ENCODE results near the gene CAMSAP1. TPM values are rescaled to one million over a fixed set of nuclear protein-coding genes. Genes with fewer than 3 reads are reported as not detected.

CAMSAP1 gene
- total RNA-seq, 1 experiment from 2014 or later, result 16.7 TPM

DNA sequence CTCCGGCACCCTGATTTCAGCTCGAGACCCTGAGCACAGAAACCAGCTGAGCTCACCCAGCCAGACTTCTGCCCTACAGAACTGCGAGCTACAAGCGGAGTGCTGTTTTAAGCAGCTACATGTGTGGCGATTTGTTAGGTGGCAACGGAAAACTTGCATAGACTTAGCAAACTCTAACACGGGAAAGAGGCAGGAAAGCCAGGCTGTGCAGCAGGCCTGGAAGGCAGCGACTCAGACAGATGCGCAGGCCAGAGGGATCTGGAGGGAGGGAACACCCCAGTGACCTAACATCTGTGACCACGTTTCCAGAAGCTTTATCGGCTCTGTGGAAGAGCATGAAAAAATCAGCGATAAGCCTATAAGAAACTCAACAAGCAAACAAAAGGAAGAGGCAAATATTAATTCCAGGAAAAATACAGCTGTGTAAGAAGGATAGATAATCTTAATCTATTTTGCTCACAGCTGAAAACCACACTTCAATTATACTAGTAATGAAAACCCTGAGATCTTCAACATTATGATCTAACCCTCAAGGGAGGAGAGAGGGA lies 42.9 kb upstream of the CAMSAP1 start:
- no peak for DNase-seq
- BruUV-seq (replicated peaks), result no TSS peak
- Histone ChIP-seq H4K20me1 (ENCODE audit: insufficient read depth) (no peaks in the 10 kb centered on the region), H3K4me2 (no peak overlapping the region), H2AFZ (no peak overlapping the region), H3K36me3 (ENCODE audit: low read depth) (no peaks in the 10 kb centered on the region), H3K4me3 (no peak overlapping the region), H3K27ac (no peak overlapping the region), H3K9me3 (ENCODE audit: insufficient read depth, low read depth) (no peaks in the 10 kb centered on the region), H3K9me2 (ENCODE audit: insufficient read depth) (no peaks in the 10 kb centered on the region), H3K27me3 (ENCODE audit: insufficient read depth, low read depth) (no peaks in the 10 kb centered on the region), H3K4me1 (replicated peaks; ENCODE audit: insufficient read depth) (no peaks in the 10 kb centered on the region), H3K79me2 (ENCODE audit: low read depth) (no peaks in the 10 kb centered on the region), H3F3A (ENCODE audit: insufficient read depth, low read depth) (no peaks in the 10 kb centered on the region)
- CTCF ChIA-PET, result no interaction called here
- POLR2A ChIA-PET (ENCODE audit: unreplicated experiment), result no interaction called here
- no peak for TF ChIP-seq EZH2 (IDR thresholded peaks at IDR 0.05; ENCODE audit: low read depth)
- TF ChIP-seq, protein P1, sequence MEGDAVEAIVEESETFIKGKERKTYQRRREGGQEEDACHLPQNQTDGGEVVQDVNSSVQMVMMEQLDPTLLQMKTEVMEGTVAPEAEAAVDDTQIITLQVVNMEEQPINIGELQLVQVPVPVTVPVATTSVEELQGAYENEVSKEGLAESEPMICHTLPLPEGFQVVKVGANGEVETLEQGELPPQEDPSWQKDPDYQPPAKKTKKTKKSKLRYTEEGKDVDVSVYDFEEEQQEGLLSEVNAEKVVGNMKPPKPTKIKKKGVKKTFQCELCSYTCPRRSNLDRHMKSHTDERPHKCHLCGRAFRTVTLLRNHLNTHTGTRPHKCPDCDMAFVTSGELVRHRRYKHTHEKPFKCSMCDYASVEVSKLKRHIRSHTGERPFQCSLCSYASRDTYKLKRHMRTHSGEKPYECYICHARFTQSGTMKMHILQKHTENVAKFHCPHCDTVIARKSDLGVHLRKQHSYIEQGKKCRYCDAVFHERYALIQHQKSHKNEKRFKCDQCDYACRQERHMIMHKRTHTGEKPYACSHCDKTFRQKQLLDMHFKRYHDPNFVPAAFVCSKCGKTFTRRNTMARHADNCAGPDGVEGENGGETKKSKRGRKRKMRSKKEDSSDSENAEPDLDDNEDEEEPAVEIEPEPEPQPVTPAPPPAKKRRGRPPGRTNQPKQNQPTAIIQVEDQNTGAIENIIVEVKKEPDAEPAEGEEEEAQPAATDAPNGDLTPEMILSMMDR (conservative IDR thresholded peaks at IDR 0.05), result no peak
- intact Hi-C loops (cut with micrococcal nuclease; ENCODE audit: unreplicated experiment), result no loop called here

DNA sequence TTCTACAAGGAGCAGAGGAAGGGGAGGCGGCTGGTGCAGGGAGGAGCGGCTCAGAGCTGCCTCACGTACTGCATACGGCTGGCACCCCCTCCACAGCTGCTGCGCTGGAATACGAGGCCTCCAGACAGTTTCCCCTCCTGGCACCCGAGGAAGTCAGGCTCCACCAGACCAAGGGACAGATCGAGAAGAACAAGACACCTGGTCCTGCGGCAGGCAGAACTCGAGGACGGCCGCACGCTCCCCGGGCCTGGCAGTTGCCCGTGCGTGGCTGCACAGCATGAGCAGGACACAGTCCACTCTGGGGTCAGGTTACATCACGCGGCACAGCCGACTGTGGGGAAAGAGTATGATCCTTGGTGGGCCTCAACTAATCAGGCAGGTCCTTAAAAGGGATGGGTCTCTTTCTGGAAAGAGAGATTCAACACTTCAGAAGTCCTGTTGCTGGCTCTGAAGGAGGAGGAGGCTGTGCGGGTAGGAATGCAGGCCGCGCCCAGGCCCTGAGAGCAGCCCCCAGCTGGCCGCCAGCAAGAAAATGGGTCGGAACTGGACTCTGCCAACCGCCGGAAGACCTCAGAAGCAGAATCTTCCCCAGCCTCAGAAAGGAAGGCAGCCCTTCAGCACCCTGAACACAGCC lies 42.3 kb upstream of the CAMSAP1 start:
- H3K27ac ChIP-seq, result no peak overlapping the region
- H3K4me2 ChIP-seq, result no peak overlapping the region
- intact Hi-C loops (cut with micrococcal nuclease; ENCODE audit: unreplicated experiment), result no loop called here
- no peaks in the 10 kb centered on the region for H3K36me3 ChIP-seq (ENCODE audit: low read depth)
- no peak overlapping the region for H3K4me3 ChIP-seq
- POLR2A ChIA-PET (ENCODE audit: unreplicated experiment), result no interaction called here
- BruUV-seq (replicated peaks), result no TSS peak
- H3K4me1 ChIP-seq (replicated peaks; ENCODE audit: insufficient read depth), result no peaks in the 10 kb centered on the region
- no peaks in the 10 kb centered on the region for H3K27me3 ChIP-seq (ENCODE audit: insufficient read depth, low read depth)
- TF ChIP-seq, protein P1 (conservative IDR thresholded peaks at IDR 0.05), result no peak
- TF ChIP-seq EZH2 (IDR thresholded peaks at IDR 0.05; ENCODE audit: low read depth), result no peak
- H2AFZ ChIP-seq, result no peak overlapping the region
- H3K9me3 ChIP-seq (ENCODE audit: insufficient read depth, low read depth), result no peaks in the 10 kb centered on the region
- no peaks in the 10 kb centered on the region for H4K20me1 ChIP-seq (ENCODE audit: insufficient read depth)
- CTCF ChIA-PET, result no interaction called here
- no peaks in the 10 kb centered on the region for H3K79me2 ChIP-seq (ENCODE audit: low read depth)
- DNase-seq, result no peak
- H3K9me2 ChIP-seq (ENCODE audit: insufficient read depth), result no peaks in the 10 kb centered on the region
- no peaks in the 10 kb centered on the region for H3F3A ChIP-seq (ENCODE audit: insufficient read depth, low read depth)

DNA sequence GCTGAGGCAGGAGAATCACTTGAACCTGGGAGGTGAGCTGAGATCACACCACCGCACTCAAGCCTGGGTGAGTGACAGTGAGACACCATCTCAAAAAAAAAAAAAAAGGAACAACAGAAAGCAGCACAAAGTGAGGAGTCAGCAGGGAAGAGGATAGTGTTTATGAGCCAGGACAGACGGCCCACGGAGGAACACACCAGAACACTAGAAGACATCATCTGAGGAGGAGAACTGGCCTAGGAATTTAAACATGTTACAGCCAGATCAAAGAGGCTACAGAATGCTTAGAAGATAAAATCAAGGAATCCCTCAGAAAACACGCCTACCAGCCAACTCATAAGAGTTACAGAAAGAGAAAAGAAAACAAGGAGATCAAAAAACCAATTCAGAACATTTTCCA lies 41.6 kb upstream of the CAMSAP1 start:
- intact Hi-C loops (cut with micrococcal nuclease; ENCODE audit: unreplicated experiment), result no loop called here
- Histone ChIP-seq H3K9me2 (ENCODE audit: insufficient read depth) (no peaks in the 10 kb centered on the region), H3K36me3 (ENCODE audit: low read depth) (no peaks in the 10 kb centered on the region), H3K4me1 (replicated peaks; ENCODE audit: insufficient read depth) (no peaks in the 10 kb centered on the region), H3K79me2 (ENCODE audit: low read depth) (no peaks in the 10 kb centered on the region), H3K27ac (no peak overlapping the region), H3K4me3 (no peak overlapping the region), H3K27me3 (ENCODE audit: insufficient read depth, low read depth) (no peaks in the 10 kb centered on the region), H2AFZ (no peak overlapping the region), H3K4me2 (no peak overlapping the region), H4K20me1 (ENCODE audit: insufficient read depth) (no peaks in the 10 kb centered on the region), H3K9me3 (ENCODE audit: insufficient read depth, low read depth) (no peaks in the 10 kb centered on the region), H3F3A (ENCODE audit: insufficient read depth, low read depth) (no peaks in the 10 kb centered on the region)
- no TSS peak for BruUV-seq (replicated peaks)
- POLR2A ChIA-PET (ENCODE audit: unreplicated experiment), result no interaction called here
- DNase-seq, result no peak
- TF ChIP-seq, protein P1 (conservative IDR thresholded peaks at IDR 0.05), result no peak
- no peak for TF ChIP-seq EZH2 (IDR thresholded peaks at IDR 0.05; ENCODE audit: low read depth)
- CTCF ChIA-PET, result no interaction called here

Measured in PC-9 (cell line).